ENCODE data around the gene ENTPD8. TPM values are rescaled to one million over a fixed set of nuclear protein-coding genes. Genes with fewer than 3 reads are reported as not detected.

ENTPD8 gene
- total and polyA plus RNA-seq, 2 donors (not counting 1 experiment from before 2014, with no cell fraction given), result not detected

- Mint-ChIP-seq H3K27ac (no peak overlapping the region), H3K9me3 (ENCODE audit: insufficient read depth) (no peaks in the 10 kb centered on the region)
- no peak for DNase-seq
These were observed 6.8 kb upstream of the ENTPD8 start for GRCh38 chr9:137447722-137448601.

More at GRCh38 chr9:137447722-137448601, 6.8 kb upstream of the ENTPD8 start:
- peaks cover 0 to 2% (median 0%) of the 10 kb centered on the region in 3 donors for H3K9me3 ChIP-seq (ENCODE audit: control extremely low read depth in 1 of 3, control insufficient read depth in 2 of 3, insufficient read depth in 1 of 3, low read length in 2 of 3)
- intact Hi-C loops (cut with micrococcal nuclease), result no loop called here
- POLR2A ChIA-PET, result interaction anchor here (0.7 to 1.5 kb wide), 3 partner anchors 11 to 203 kb away, joined by 3 read pairs; partner anchors contain the start of genes EXD3 and NOXA1
- Mint-ChIP-seq H3K4me1 (peaks cover 13% of the 10 kb centered on the region), H3K4me3 (no peak overlapping the region), H3K27me3 (peaks cover 7% of the 10 kb centered on the region)
- H3K79me2 ChIP-seq (ENCODE audit: control insufficient read depth, insufficient read depth, low read length), result no peaks in the 10 kb centered on the region
- H4K20me1 ChIP-seq (ENCODE audit: control insufficient read depth, insufficient read depth, low read length, poor library complexity, severe bottlenecking), result no peaks in the 10 kb centered on the region
- no peak for TF ChIP-seq EZH2 (IDR thresholded peaks at IDR 0.05; ENCODE audit: borderline replicate concordance, insufficient read depth, low read depth, low read length, poor library complexity, severe bottlenecking)
- TF ChIP-seq, protein P1, sequence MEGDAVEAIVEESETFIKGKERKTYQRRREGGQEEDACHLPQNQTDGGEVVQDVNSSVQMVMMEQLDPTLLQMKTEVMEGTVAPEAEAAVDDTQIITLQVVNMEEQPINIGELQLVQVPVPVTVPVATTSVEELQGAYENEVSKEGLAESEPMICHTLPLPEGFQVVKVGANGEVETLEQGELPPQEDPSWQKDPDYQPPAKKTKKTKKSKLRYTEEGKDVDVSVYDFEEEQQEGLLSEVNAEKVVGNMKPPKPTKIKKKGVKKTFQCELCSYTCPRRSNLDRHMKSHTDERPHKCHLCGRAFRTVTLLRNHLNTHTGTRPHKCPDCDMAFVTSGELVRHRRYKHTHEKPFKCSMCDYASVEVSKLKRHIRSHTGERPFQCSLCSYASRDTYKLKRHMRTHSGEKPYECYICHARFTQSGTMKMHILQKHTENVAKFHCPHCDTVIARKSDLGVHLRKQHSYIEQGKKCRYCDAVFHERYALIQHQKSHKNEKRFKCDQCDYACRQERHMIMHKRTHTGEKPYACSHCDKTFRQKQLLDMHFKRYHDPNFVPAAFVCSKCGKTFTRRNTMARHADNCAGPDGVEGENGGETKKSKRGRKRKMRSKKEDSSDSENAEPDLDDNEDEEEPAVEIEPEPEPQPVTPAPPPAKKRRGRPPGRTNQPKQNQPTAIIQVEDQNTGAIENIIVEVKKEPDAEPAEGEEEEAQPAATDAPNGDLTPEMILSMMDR (IDR thresholded peaks at IDR 0.05), result no peak
- H3K4me1 ChIP-seq (ENCODE audit: control insufficient read depth in 2 of 2, insufficient read depth in 2 of 2, low read length in 2 of 2), result peaks cover 18 to 33% of the 10 kb centered on the region in 2 donors
- H3K9ac ChIP-seq (ENCODE audit: low read length), result no peak overlapping the region
- no peak overlapping the region for H2AFZ ChIP-seq (ENCODE audit: insufficient read depth, low read depth, low read length, poor library complexity, severe bottlenecking)
- H3K4me3 ChIP-seq (ENCODE audit: control extremely low read depth in 1 of 5, extremely low read depth in 1 of 5, insufficient read depth in 1 of 5, low read depth in 2 of 5, low read length in 4 of 5), result no peak overlapping the region
- 98% methylated on average over 24 of the region's 27 CpGs for WGBS (ENCODE audit: insufficient coverage)
- no peaks in the 10 kb centered on the region for H3K36me3 ChIP-seq (replicated peaks in 1 of 2; ENCODE audit: control extremely low read depth in 1 of 2, control insufficient read depth in 1 of 2, extremely low read depth in 1 of 2, insufficient read depth in 2 of 2, low read length in 1 of 2)
- H3K27me3 ChIP-seq (replicated peaks in 1 of 4; ENCODE audit: control extremely low read depth in 1 of 4, control insufficient read depth in 3 of 4, insufficient read depth in 4 of 4, low read length in 3 of 4), result peaks cover 0 to 8% (median 3%) of the 10 kb centered on the region in 4 experiments
- no peak for ATAC-seq (ENCODE audit: low read depth)
- H3K4me2 ChIP-seq (replicated peaks; ENCODE audit: low read depth, low read length, poor library complexity, severe bottlenecking), result no peak overlapping the region
- CTCF ChIA-PET, result interaction anchor here (0.7 to 1.5 kb wide), 2 partner anchors 14 to 146 kb away, joined by 3 to 4 read pairs; partner anchors contain the start of gene NRARP
- H3K27ac ChIP-seq (ENCODE audit: low read length in 2 of 2), result no peak overlapping the region

Measured in B cell (primary cell).